ENCODE data around the gene ATOX1.
"Not testable (repeated sequence)": the region's sequence is repeated elsewhere in the genome, so short reads cannot be mapped to it uniquely, and the experiment has no call there.

The ATOX1 gene, protein sequence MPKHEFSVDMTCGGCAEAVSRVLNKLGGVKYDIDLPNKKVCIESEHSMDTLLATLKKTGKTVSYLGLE

GRCh38 chr5:151758430-151759241, at the start of gene ATOX1:
Gene ATOX1, minus strand, starts transcription at chr5:151758631. Its CDS starts 80 bp downstream, at chr5:151758551.
- peak; percentile 92 for DNase-seq

GRCh38 chr5:151805414-151806223, 47.2 kb upstream of the ATOX1 start:
- DNase-seq: no peak

GRCh38 chr5:151800532-151800931, 42.1 kb upstream of the ATOX1 start:
- no peak for DNase-seq

DNA sequence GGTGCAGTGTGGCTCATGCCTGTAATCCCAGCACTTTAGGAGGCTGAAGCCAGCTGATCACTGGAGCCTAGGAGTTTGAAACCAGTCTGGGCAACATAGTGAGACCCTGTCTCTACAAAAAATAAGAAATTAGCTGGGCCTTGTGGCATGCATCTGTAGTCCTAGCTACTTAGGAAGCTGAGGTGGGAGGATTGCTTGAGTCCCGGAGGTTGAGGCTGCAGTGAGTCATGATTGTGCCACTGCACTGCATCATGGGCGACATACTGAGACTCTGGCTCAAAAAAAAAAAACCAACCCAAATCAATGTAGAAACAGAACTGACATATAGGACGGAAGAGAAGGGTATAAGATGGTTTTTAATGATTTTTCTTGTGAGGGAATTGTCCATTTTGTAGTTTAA, 41.0 kb upstream of the ATOX1 start:
- no peak for DNase-seq

DNA sequence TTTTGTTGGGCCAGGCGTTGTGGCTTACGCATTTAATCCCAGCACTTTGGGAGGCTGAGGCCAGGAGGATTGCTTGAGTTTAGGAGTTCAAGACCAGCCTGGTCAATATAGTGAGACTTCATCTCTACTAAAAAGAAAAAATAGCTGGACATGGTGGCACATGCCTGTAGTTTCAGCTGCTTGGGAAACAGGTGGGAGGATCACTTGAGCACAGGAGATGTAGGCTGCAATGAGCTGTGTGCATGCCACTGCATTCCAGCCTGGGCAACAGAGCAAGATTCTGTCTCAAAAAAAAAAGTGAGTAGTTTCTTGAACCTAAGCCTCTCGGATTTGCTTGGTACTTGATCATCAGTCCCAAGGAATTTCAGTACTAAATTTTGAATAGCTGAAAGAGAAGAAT, 40.2 kb upstream of the ATOX1 start:
- DNase-seq: no peak

GRCh38 chr5:151795426-151795825, 37.0 kb upstream of the ATOX1 start:
- no peak for DNase-seq

GRCh38 chr5:151793358-151793757, 34.9 kb upstream of the ATOX1 start:
- no peak for DNase-seq

DNA sequence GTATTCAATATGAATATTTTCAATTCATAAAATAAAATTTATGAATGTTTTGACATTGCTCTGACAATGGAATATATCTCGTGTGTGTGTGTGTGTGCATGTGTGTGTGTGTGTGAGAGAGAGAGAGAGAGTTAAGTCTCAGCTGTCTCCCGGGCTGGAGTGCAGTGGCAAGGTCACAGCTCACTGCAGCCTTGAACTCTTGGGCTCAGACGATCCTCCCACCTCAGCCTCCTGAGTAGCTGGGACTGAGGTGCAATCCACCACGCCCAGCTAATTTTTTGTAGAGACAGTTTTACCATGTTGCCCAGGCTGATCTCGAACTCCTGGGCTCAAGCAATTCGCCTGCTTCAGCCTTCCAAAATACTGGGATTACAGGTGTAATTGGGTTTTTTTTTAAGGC, 29.4 kb upstream of the ATOX1 start:
- DNase-seq: no peak

DNA sequence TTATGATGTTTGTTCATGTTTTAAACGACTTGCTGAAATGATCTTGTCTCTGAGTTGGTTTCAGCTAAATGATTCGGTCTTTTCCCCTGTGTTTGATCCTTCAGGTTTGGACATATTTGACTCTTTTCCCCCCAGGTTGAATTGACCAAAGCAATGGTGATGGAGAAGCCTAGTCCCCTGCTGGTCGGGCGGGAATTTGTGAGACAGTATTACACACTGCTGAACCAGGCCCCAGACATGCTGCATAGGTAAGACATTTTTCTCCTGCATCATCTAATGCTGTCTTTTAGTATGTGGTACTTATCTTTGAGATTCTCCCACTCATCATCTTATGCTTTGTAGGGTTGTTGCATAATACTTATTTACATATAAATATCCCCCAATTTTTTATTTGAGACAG, 28.0 kb upstream of the ATOX1 start:
- no peak for DNase-seq

DNA sequence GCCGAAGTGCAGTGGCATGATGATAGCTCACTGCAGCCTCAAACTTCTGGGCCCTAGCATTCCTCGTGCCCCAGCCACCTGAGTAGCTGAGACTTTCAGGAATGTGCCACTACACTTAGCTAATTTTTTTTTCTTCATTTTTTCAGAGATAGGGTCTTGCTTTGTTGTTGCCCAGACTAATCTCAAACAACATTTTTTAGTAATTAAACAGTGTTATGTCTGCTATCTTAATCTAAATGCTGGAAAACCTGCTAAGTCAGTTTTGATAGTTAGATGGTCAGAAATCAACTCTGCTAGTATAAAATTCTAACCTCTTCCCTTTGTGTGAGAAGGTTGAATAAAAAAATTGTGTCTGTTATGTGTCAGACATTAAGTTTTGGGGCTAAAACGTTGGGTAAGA, 25.7 kb upstream of the ATOX1 start:
- no peak for DNase-seq

GRCh38 chr5:151783664-151784063, 25.2 kb upstream of the ATOX1 start:
- DNase-seq: not testable (repeated sequence)

DNA sequence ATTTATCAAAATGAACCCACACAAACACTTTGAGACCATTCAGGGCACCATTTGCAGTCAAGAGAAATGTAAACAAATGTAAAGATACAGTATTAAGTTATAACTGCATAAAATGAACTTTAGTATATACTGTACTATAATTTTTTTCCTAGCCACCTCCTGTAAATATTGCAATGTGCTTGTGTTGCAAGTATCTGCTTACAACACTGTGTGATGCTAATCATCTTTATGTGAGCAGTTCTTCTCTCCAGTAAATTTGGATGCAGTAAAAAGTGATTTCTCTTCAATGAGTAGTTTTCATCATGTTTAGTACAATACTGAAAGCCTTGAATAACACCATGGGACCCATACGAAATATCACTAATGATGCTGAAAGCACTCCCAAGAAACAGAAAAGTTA, 22.8 kb upstream of the ATOX1 start:
- DNase-seq: no peak

DNA sequence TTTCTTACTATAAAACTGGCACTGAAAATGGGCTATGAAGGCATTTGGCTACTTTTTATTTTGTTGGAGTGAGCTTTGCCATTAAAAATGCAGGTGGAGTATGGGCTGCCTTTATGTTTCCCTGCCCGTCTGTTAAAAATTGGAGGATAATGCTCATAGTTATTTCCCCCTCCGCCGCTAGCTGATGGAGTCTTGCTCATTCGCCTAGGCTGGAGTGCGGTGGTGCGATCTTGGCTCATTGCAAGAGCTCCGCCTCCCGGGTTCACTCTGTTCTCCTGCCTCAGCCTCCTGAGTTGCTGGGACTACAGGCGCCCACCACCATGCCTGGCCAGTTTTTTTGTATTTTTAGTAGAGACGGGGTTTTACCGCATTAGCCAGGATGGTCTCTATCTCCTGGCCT, 21.9 kb upstream of the ATOX1 start:
- DNase-seq: no peak

- DNase-seq: no peak
These were observed 21.2 kb upstream of the ATOX1 start for GRCh38 chr5:151779531-151780125.

DNA sequence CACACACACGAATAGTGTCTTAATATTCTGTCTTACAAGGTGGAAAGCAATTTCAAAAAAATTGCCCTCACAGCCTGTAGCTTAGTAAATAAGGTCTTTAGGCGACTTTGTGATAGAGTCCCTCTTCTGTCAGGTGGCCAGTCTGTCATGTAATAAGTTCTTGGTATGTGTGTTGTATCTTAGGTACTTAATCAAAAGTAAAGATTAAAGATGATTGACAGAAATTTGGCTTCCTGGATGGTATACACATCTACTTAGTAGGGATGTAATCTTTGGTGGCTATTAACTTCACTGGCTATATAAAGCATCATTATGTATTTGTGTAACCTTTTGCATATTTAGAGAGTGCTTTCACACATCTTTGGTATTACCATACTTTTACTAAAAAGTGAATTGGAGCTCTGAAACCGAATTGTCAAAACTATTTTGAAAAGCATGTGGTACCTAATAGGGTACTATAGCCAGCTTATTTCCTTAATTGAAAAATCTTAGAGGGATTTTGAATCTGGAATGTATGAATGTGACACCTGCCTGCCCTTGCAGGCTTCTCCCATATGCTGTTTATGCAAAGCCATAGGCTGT, 16.7 kb upstream of the ATOX1 start:
- DNase-seq: no peak

DNA sequence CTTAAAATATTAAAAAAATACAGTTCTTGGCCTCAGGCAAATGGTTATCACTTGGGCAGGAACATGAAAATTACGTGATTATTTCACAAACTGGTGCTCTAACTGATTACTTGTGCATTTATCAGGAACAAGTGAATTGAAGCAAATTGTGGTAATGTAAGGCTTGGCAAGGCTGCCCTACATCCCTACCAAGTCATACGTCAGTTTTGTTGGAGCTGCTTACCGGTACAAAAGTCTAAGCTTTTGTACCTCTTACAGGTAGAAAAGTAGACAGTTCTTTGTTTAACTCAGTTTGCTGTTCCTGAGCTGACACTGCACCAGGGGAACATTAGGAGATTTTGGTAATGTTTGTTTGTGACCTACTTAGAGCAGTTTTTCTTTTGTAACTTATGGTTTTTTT, 15.5 kb upstream of the ATOX1 start:
- no peak for DNase-seq

DNA sequence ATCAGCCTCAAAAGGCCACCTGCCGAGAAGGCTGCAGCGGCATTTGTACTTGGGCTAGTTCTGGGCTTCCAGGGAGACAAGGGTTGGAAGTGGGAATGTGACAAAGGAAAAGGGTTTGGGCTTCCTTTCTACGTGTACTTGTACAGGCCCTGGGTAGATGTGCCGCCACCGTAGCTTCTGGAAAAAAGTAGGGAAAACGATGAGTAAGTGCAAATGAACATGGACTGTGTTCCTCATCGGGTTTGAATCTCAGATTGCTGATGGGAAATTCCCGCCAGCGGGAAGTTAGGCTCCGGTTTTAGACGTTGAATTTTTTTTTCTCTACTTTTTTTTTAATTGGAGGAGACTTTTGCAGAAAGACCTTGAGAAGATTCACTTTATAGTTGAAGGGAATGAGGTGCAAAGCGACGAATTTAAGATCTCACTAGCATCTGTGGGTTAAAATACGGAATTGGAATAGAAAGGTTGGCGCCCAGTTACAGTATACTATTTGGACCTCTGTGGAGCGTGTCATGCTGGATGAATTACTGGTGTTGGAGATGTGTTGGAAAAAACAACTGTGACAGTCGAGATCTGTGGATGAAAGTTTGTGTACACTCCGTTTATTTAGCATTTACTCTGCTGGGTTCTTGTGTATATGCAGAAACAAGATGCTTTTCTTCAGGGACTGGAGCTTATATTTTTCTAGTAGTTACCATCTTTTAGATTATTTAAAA, 14.6 kb upstream of the ATOX1 start:
- no peak for DNase-seq

GRCh38 chr5:151772029-151772845, 13.8 kb upstream of the ATOX1 start:
- peak; percentile 43 for DNase-seq

GRCh38 chr5:151771259-151772028, 13.0 kb upstream of the ATOX1 start, which contains the start of gene G3BP1:
Gene G3BP1, plus strand, starts transcription at chr5:151771954. Its CDS starts 14,667 bp downstream, at chr5:151786621.
- peak; percentile 100 for DNase-seq

DNA sequence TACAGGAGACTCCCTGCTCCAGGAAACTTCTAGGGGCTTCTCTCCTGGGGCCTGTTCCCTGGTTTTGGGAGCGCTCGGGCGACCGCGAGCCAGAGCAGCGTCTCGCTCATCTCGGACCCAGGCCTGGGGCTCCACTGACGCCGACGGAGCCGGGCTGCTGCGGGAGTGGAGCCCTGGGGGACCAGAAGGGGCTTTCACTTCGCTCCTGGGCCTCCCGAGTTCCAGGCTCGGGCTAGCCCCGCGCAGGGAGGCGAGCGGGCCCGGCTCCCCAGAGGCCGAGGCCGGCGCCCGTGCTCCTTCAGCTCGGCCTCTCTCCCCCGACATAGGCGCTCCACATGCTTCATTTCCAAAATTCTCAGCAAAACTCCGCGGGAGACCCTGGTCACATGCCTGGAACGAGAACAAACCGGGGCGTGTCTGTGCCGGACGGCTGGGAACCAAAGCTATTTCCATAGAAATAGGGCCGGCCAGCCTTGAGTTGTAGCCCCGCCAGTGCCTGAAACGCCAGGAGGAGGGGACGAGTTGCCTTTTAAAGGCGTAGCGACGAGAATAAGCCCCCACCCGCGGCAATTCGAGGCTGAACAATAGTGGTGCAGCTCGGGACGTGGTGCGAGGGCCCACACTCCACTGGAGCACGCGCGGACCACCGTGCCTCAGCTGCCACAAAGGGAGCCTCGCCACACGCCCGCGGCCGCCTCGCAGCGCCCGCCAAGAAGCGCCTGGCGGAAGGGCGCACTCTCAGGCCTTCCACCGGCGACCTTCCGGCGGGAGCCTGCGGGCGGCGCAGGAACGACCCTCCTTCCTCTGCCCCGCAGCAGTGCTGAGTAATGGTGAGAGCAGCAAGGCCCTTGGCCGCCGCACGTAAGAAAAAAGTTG, 12.2 kb upstream of the ATOX1 start:
- DNase-seq: no peak
